ENCODE measurements around the gene CHCHD6. TPM values are rescaled to one million over a fixed set of nuclear protein-coding genes. Genes with fewer than 3 reads are reported as not detected.
"Not testable (repeated sequence)": the region's sequence is repeated elsewhere in the genome, so short reads cannot be mapped to it uniquely, and the experiment has no call there.

Gene CHCHD6
- polyA plus RNA-seq, 4 donors = 16.1 to 24.0 (median 18.6) TPM

GRCh38 chr3:126760541-126760940, 56.5 kb downstream of the CHCHD6 start:
- DNase-seq (ENCODE audit: low read depth in 4 of 4, low spot score in 3 of 4) = no peak

- DNase-seq (ENCODE audit: low read depth in 4 of 4, low spot score in 3 of 4) = no peak
Measured at GRCh38 chr3:126763035-126763434, 59.0 kb downstream of the CHCHD6 start.

GRCh38 chr3:126765187-126766069, 61.4 kb downstream of the CHCHD6 start:
- DNase-seq (ENCODE audit: low read depth in 4 of 4, low spot score in 3 of 4) = no peak

DNA sequence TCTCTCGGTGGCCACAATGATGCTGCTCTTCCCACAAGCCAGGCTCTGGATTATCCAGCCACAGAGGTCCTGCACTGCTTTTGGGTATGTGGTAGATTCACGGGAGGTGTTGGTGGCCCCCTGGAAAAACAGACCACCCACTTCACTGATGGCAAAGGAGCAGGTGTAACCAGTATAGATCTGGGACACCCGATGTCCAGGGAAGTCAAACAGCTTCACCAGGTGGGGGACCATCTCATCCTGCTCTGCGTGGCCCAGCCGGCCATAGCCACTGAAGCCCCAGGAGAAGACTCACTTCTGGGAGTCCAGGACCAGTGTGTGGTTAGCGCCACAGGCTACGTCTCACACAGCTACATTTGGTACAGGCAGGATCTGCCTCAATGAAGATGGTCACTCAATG, 62.6 kb downstream of the CHCHD6 start:
- DNase-seq (ENCODE audit: low read depth in 4 of 4, low spot score in 3 of 4) = no peak

GRCh38 chr3:126768903-126769302, 64.9 kb downstream of the CHCHD6 start:
- no peak for DNase-seq (ENCODE audit: low read depth in 4 of 4, low spot score in 3 of 4)

GRCh38 chr3:126770096-126770495, 66.1 kb downstream of the CHCHD6 start:
- DNase-seq (ENCODE audit: low read depth in 4 of 4, low spot score in 3 of 4) = no peak

DNA sequence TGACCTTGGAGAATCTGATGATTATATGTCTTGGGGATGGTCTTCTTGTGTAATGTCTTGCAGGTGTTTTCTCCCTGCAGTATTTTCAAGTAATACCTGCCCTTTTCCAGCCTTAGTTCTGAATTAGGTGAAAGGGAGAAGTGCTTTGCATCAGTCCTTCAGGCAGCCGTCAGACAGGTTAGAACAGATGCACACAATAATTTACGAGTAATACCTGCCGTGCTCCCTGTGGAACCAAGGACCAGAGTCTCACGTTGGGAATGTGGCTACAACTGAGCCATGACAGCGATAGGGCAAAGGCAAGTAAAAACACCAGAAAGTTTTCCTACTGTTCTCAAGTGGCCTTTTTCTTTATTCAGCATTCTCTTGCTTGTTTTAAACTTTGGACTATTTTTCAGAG, 69.1 kb downstream of the CHCHD6 start:
- DNase-seq (ENCODE audit: low read depth in 4 of 4, low spot score in 3 of 4) = no peak

GRCh38 chr3:126773783-126774182, 69.7 kb downstream of the CHCHD6 start:
- no peak for DNase-seq (ENCODE audit: low read depth in 4 of 4, low spot score in 3 of 4)

GRCh38 chr3:126777366-126777765, 73.3 kb downstream of the CHCHD6 start:
- DNase-seq (ENCODE audit: low read depth in 4 of 4, low spot score in 3 of 4) = no peak

- no peak for DNase-seq (ENCODE audit: low read depth in 4 of 4, low spot score in 3 of 4)
Measured at GRCh38 chr3:126780666-126781065, 76.6 kb downstream of the CHCHD6 start.

DNA sequence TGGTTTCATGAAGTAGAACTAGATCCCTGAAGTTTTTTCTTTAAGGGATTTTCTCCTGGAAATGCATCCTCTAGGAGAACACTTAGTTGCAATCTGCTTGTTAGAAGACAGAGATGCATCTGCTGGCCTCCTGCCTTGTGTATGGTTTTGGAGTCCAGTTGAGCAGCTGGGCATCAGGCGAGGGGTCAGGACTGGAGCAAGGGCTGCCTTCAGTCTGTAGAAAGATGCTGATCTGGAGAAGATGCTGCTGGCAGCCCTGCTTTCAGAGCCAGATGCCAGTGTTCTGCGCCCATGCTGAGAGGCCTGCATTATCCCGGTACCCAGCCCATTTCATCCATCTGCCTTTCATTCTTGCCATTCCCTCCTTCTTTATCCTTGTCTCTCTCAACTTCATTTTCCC, 77.4 kb downstream of the CHCHD6 start:
- DNase-seq (ENCODE audit: low read depth in 4 of 4, low spot score in 3 of 4) = no peak

DNA sequence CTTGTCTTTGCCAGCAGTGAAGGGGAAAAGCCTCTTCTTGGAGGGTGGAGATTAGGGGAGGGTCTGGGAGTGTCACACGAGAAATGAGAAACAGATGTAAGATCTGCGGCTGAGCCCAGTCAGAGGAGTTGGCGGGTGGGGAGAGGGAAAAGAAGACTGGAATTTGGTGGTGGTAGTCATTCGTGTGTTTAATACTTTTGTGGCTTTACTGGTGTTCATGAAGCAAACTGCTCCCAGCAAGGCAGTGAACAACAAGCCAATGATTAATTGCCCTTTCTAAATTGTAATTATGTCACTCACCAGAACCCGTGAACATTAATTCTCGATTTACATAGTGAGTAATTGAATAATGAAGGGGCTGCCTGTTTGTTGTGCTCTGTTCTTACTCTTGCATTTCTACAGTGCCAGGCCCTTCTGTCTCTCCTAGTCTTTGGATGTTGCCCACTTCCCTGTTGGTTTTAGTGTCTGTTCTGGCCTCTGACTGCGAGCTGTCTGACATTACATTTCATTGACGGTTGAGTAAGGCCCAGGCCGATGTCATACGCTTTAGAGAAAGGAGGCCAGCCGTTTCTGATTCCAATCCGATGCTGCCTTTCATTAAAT, 78.0 kb downstream of the CHCHD6 start:
- DNase-seq (ENCODE audit: low read depth in 4 of 4, low spot score in 3 of 4) = peak in 2 of 4 donors; percentile 5 to 9

DNA sequence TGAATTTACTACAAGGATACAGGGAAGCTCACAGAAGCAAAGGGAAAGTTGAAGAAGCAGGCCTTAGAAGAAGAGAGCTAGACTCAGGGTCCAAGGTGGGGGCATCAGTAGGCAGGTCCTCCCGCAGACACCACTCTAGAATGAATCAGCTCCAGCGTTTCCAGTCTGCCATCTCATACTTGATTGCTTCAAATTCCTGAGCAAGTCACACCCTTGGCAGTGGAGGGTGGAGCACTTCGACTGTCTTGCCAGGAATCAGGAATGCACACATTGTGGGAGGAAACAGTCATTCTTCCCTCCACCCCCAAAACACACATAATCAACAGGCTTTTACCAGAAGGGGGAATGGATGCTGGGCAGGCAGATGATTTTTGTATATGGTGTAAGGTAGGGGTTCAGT, 78.5 kb downstream of the CHCHD6 start:
- no peak for DNase-seq (ENCODE audit: low read depth in 4 of 4, low spot score in 3 of 4)

- no peak for DNase-seq (ENCODE audit: low read depth in 4 of 4, low spot score in 3 of 4)
Measured at GRCh38 chr3:126784254-126784653, 80.2 kb downstream of the CHCHD6 start.

GRCh38 chr3:126791320-126791719, 87.3 kb downstream of the CHCHD6 start:
- DNase-seq (ENCODE audit: low read depth in 4 of 4, low spot score in 3 of 4) = not testable (repeated sequence)

GRCh38 chr3:126792998-126793397, 89.0 kb downstream of the CHCHD6 start:
- no peak for DNase-seq (ENCODE audit: low read depth in 4 of 4, low spot score in 3 of 4)

DNA sequence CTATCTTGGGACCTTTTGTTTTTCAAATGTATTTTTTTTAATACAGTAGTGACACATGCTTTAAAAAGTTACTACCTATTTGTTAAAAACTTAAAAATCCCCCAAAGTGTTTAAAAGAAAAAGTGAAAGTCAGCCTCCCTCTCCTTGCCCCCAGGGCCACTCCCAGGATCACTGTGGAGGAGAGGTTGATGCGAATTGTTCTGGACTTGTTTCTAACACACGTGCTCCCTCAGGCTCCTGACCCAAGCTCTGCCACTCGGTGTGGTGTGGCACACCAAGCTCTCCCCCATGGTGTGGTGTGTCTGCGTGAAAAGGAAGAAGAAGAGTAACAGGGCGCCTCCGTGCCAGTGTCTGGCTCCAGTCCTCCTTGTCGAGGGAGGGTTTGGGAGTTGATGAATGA, 93.5 kb downstream of the CHCHD6 start:
- DNase-seq (ENCODE audit: low read depth in 4 of 4, low spot score in 3 of 4) = no peak

DNA sequence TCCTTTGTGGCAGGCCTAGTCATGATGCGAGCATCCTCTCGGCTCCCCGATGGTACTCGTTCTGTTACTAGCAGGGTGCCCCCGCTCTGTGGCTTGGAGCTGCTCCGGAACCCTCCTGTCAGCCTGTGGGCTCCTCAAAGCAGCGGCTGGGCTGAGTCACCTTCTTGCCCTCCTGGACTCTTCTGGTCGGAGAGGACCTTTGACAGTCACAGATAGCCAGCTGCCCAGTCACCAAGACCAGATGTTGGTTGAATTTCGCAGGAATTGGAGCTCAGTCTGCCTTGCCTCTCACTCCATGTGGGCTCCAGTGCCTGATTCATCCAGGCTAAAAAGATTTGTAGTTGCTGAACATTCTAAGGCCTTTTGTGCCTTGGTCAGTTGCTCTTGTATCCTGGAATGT, 94.5 kb downstream of the CHCHD6 start:
- no peak for DNase-seq (ENCODE audit: low read depth in 4 of 4, low spot score in 3 of 4)

DNA sequence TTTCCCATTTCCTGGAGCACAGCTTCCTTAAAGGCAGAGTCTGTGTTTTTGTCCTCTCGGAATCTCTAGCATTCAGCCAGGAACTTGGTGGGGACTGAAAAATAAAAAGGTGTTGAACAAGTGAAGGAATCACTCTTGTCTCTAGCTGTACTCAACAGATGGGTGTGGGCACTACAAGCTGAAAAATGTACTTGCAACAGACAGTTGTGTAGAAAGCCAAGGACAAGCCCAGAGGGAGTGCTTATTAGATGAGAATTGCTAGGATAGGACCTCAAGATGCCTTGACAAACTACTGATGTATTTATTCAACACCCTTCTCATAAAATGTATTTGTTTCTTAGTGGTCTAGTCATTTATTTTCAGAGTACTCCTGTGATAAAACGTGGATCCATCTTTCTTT, 95.1 kb downstream of the CHCHD6 start:
- DNase-seq (ENCODE audit: low read depth in 4 of 4, low spot score in 3 of 4) = no peak

DNA sequence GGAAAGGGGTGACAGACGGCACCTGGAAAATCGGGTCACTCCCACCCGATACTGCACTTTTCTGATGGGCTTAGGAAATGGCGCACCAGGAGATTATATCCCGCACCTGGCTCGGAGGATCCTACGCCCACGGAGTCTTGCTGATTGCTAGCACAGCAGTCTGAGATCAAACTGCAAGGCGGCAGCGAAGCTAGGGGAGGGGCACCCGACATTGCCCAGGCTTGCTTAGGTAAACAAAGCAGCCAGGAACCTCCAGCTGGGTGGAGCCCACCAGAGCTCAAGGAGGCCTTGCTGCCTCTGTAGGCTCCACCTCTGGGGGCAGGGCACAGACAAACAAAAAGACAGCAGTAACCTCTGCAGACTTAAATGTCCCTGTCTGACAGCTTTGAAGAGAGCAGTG, 97.3 kb downstream of the CHCHD6 start:
- DNase-seq (ENCODE audit: low read depth in 4 of 4, low spot score in 3 of 4) = not testable (repeated sequence)

DNA sequence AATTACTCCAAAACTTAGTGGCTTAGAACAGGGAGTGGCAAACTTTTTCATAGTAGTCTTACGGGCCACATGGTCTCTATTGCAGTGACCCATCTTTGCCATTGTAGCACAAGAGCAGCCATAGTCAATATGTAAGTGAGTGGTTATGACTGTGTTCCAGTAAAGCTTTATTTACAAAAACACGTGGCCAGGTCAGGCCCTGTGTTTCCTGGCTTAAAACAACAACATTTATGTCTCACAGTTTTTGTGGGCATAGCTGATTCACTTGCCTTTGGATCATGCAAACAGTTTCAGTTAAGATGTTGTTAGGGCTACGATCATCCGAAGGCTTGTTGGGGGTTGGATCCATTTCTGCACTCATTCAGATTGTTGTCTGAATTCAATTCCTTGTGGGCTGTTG, 103.8 kb downstream of the CHCHD6 start:
- no peak for DNase-seq (ENCODE audit: low read depth in 4 of 4, low spot score in 3 of 4)

DNA sequence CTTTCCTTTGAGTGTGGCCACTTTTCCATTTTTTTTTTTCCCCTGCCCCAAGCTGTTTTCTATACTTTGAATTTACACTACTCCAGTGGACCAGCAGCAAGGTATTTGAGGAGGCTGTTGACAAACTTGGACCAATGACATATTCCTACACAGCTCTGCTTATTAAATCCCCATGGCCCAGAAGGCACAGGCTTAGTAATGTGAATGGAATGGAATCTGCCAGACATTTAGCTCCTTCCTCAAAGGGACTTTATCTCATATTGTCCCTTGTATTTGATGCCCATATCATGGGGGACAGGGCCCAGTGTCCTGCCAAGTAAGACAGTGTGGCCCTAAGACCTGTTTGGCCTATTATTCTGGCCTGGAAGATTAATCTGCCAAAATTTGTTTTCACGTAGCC, 107.5 kb downstream of the CHCHD6 start:
- no peak for DNase-seq (ENCODE audit: low read depth in 4 of 4, low spot score in 3 of 4)

Measured in left renal pelvis (tissue), 4 donors.